Stimulated activated CD8-positive, alpha-beta memory T cell treated with anti-CD3 and anti-CD28 coated beads, Interleukin-7, amount 100 ng/mL, for 4 hours (primary cell): ENCODE measurements around the gene SPATS2.

Source experiments
- DNase-seq, 2 donors: peaks; one replicate each; pipeline ENCODE4 v3.0.0-alpha.2; 2020; ENCODE audit warnings: low read depth in 2 of 2

The SPATS2 gene

GRCh38 chr12:49335955-49336644 is 31.2 kb upstream of the SPATS2 start:
- no peak for DNase-seq

- peak; percentile 74 to 80 for DNase-seq
Observed at GRCh38 chr12:49336645-49337584, 30.3 kb upstream of the SPATS2 start, which contains the start of gene C1QL4. Gene C1QL4 (minus strand): TSS chr12:49337188. CDS start chr12:49336477, 711 bp downstream.

- no peak for DNase-seq
Observed at GRCh38 chr12:49338830-49339463, 28.3 kb upstream of the SPATS2 start.

GRCh38 chr12:49339464-49339861 is 27.8 kb upstream of the SPATS2 start:
- DNase-seq = no peak

GRCh38 chr12:49340095-49340870 is 27.0 kb upstream of the SPATS2 start:
- DNase-seq = no peak

GRCh38 chr12:49340971-49341776 is 26.1 kb upstream of the SPATS2 start:
- DNase-seq = no peak

GRCh38 chr12:49341777-49342065 is 25.5 kb upstream of the SPATS2 start:
- DNase-seq = no peak

- peak; percentile 40 to 55 for DNase-seq
Observed at GRCh38 chr12:49342066-49342913, 25.0 kb upstream of the SPATS2 start.

GRCh38 chr12:49342914-49343731 is 24.1 kb upstream of the SPATS2 start:
- peak in 1 of 2 donors; percentile 52 for DNase-seq

GRCh38 chr12:49344486-49345050 is 22.7 kb upstream of the SPATS2 start:
- no peak for DNase-seq

- no peak for DNase-seq
Observed at GRCh38 chr12:49345051-49345824, 22.0 kb upstream of the SPATS2 start.

GRCh38 chr12:49345825-49346658 is 21.2 kb upstream of the SPATS2 start:
- no peak for DNase-seq

- DNase-seq = no peak
Observed at GRCh38 chr12:49346659-49347310, 20.5 kb upstream of the SPATS2 start, which contains the start of gene DNAJC22. Gene DNAJC22 (plus strand): TSS chr12:49346888. CDS start chr12:49348873, 1,985 bp downstream.

GRCh38 chr12:49347311-49348193 is 19.7 kb upstream of the SPATS2 start:
- DNase-seq = peak; percentile 53 to 63

GRCh38 chr12:49348781-49349180 is 18.5 kb upstream of the SPATS2 start:
- DNase-seq = no peak
